Duodenal mucosa (tissue), 2 donors: ENCODE measurements around the gene EHD2.
"Not testable (repeated sequence)": the region's sequence is repeated elsewhere in the genome, so short reads cannot be mapped to it uniquely, and the experiment has no call there.

Source experiments
- H3K27ac ChIP-seq: one replicate; pipeline ENCODE4 v1.7.0; 2013; ENCODE audit warnings: low read depth, low read length
- H3K27me3 ChIP-seq, 2 donors: one replicate each; pipeline ENCODE4 v1.7.0; 2013; ENCODE audit warnings: low read length in 2 of 2, control low read depth in 1 of 2; ENCODE audit not compliant: insufficient read depth in 2 of 2, control insufficient read depth in 1 of 2
- H3K36me3 ChIP-seq, 2 donors: one replicate each; pipeline ENCODE4 v1.7.0; 2013; ENCODE audit warnings: low read length in 2 of 2, control low read depth in 1 of 2; ENCODE audit not compliant: insufficient read depth in 2 of 2, control insufficient read depth in 1 of 2
- H3K4me1 ChIP-seq, 2 donors: one replicate each; pipeline ENCODE4 v1.7.0; 2013; ENCODE audit warnings: low read length in 2 of 2, control low read depth in 1 of 2; ENCODE audit not compliant: insufficient read depth in 2 of 2, control insufficient read depth in 1 of 2
- H3K4me3 ChIP-seq, 2 donors: one replicate each; pipeline ENCODE4 v1.7.0; 2013; ENCODE audit warnings: low read length in 2 of 2, low read depth in 1 of 2
- H3K9ac ChIP-seq, 2 donors: one replicate each; pipeline ENCODE4 v1.7.0; 2013; ENCODE audit warnings: low read length in 2 of 2, low read depth in 1 of 2
- H3K9me3 ChIP-seq, 2 donors: one replicate each; pipeline ENCODE4 v1.7.0; 2013; ENCODE audit warnings: low read length in 2 of 2, control low read depth in 1 of 2; ENCODE audit not compliant: control insufficient read depth in 1 of 2

The EHD2 gene

GRCh38 chr19:47766359-47766620 is 53.1 kb downstream of the EHD2 start:
- Histone ChIP-seq H3K9ac (no peak overlapping the region), H3K4me1 (peaks cover 0 to 5% of the 10 kb centered on the region in 2 donors), H3K36me3 (no peaks in the 10 kb centered on the region), H3K27me3 (no peaks in the 10 kb centered on the region), H3K9me3 (no peaks in the 10 kb centered on the region), H3K27ac (no peak overlapping the region), H3K4me3 (no peak overlapping the region)

- Histone ChIP-seq H3K27ac (no peak overlapping the region), H3K9me3 (no peaks in the 10 kb centered on the region), H3K27me3 (no peaks in the 10 kb centered on the region), H3K4me3 (no peak overlapping the region), H3K4me1 (peaks cover 0 to 5% of the 10 kb centered on the region in 2 donors), H3K36me3 (no peaks in the 10 kb centered on the region), H3K9ac (no peak overlapping the region)
These were observed 53.4 kb downstream of the EHD2 start for GRCh38 chr19:47766670-47767069.

- H3K9me3 ChIP-seq = no peaks in the 10 kb centered on the region
- H3K27ac ChIP-seq = no peak overlapping the region
- H3K9ac ChIP-seq = no peak overlapping the region
- no peak overlapping the region for H3K4me3 ChIP-seq
- no peaks in the 10 kb centered on the region for H3K36me3 ChIP-seq
- H3K4me1 ChIP-seq = peaks cover 0 to 5% of the 10 kb centered on the region in 2 donors
- no peaks in the 10 kb centered on the region for H3K27me3 ChIP-seq
These were observed 54.1 kb downstream of the EHD2 start for GRCh38 chr19:47767349-47767748.

- Histone ChIP-seq H3K9ac (no peak overlapping the region), H3K4me1 (peaks cover 0 to 5% of the 10 kb centered on the region in 2 donors), H3K9me3 (no peaks in the 10 kb centered on the region), H3K36me3 (no peaks in the 10 kb centered on the region), H3K27ac (no peak overlapping the region), H3K27me3 (no peaks in the 10 kb centered on the region), H3K4me3 (no peak overlapping the region)
These were observed 55.4 kb downstream of the EHD2 start for GRCh38 chr19:47768604-47769003.

GRCh38 chr19:47769534-47769933 is 56.3 kb downstream of the EHD2 start:
- no peak overlapping the region for H3K27ac ChIP-seq
- peaks cover 0 to 5% of the 10 kb centered on the region in 2 donors for H3K4me1 ChIP-seq
- H3K4me3 ChIP-seq = no peak overlapping the region
- H3K36me3 ChIP-seq = no peaks in the 10 kb centered on the region
- H3K27me3 ChIP-seq = no peaks in the 10 kb centered on the region
- H3K9me3 ChIP-seq = no peaks in the 10 kb centered on the region
- H3K9ac ChIP-seq = no peak overlapping the region

- not testable (repeated sequence) for H3K9me3 ChIP-seq, H3K4me3 ChIP-seq, H3K4me1 ChIP-seq, H3K27me3 ChIP-seq, H3K9ac ChIP-seq, H3K27ac ChIP-seq, H3K36me3 ChIP-seq
These were observed 58.1 kb downstream of the EHD2 start for GRCh38 chr19:47771291-47771690.

- H3K4me1 ChIP-seq = peaks cover 9 to 35% of the 10 kb centered on the region in 2 donors
- peaks cover 9 to 10% of the 10 kb centered on the region in 2 donors for H3K36me3 ChIP-seq
- H3K27ac ChIP-seq = no peak overlapping the region
- H3K4me3 ChIP-seq = no peak overlapping the region
- no peaks in the 10 kb centered on the region for H3K27me3 ChIP-seq
- H3K9ac ChIP-seq = no peak overlapping the region
- H3K9me3 ChIP-seq = no peaks in the 10 kb centered on the region
These were observed 63.3 kb downstream of the EHD2 start for GRCh38 chr19:47776568-47776967.

GRCh38 chr19:47777245-47778048 is 64.2 kb downstream of the EHD2 start:
- Histone ChIP-seq H3K9ac (peak overlapping the region; percentile 88 to 89), H3K36me3 (peaks cover 17% of the 10 kb centered on the region in 2 donors), H3K27ac (peak overlapping the region; percentile 95), H3K4me1 (peaks cover 12 to 38% of the 10 kb centered on the region in 2 donors), H3K4me3 (peak overlapping the region; percentile 82 to 86)
- not testable (repeated sequence) for H3K27me3 ChIP-seq, H3K9me3 ChIP-seq

- no peaks in the 10 kb centered on the region for H3K9me3 ChIP-seq
These were observed 65.1 kb downstream of the EHD2 start, which contains the start of gene SELENOW for GRCh38 chr19:47778049-47778953. Gene SELENOW, plus strand, starts transcription at chr19:47778703. Its CDS starts 83 bp downstream, at chr19:47778786.

GRCh38 chr19:47778954-47779351 is 65.7 kb downstream of the EHD2 start:
- Histone ChIP-seq H3K9me3 (no peaks in the 10 kb centered on the region), H3K9ac (peak overlapping the region; percentile 88 to 89), H3K27me3 (no peaks in the 10 kb centered on the region), H3K4me3 (peak overlapping the region; percentile 82 to 86), H3K27ac (peak overlapping the region; percentile 95), H3K4me1 (peaks cover 12 to 38% of the 10 kb centered on the region in 2 donors), H3K36me3 (peaks cover 21 to 26% of the 10 kb centered on the region in 2 donors)

More at GRCh38 chr19:47778049-47778953, 65.1 kb downstream of the EHD2 start, which contains the start of gene SELENOW:
- H3K27me3 ChIP-seq = no peaks in the 10 kb centered on the region
- peak within 1 kb of the TSS; percentile 95 for H3K27ac ChIP-seq
- H3K9ac ChIP-seq = peak within 1 kb of the TSS; percentile 88 to 89
- peak within 1 kb of the TSS; percentile 82 to 86 for H3K4me3 ChIP-seq
- peaks cover 12 to 38% of the 10 kb centered on the region in 2 donors for H3K4me1 ChIP-seq
- H3K36me3 ChIP-seq = peaks cover 17 to 23% of the 10 kb centered on the region in 2 donors
